PFSK-1 (cell line): ENCODE data around the gene NRP1.

ENCODE experiments used
- FOXP2 ChIP-seq: optimal IDR thresholded peaks from 2 replicates; pipeline ENCODE3; 2011; ENCODE audit warnings: borderline replicate concordance, control low read depth, inconsistent platforms; ENCODE audit not compliant: insufficient read depth; ENCODE audit errors: extremely low read length, extremely low read depth
- POLR2AphosphoS5 ChIP-seq: IDR thresholded peaks from 2 replicates; pipeline ENCODE4 v1.6.1; 2012; ENCODE audit warnings: low read depth, mild to moderate bottlenecking, control low read depth, low read length, moderate library complexity
- SIN3A ChIP-seq: IDR thresholded peaks from 2 replicates; pipeline ENCODE4 v1.6.1; 2012; ENCODE audit warnings: mild to moderate bottlenecking, low read length, moderate library complexity, borderline replicate concordance; ENCODE audit not compliant: insufficient read depth
- TAF1 ChIP-seq: IDR thresholded peaks from 2 replicates; pipeline ENCODE4 v1.6.1; 2012; ENCODE audit warnings: low read length, control low read depth, borderline replicate concordance; ENCODE audit not compliant: insufficient read depth
- TF ChIP-seq, protein P1 (sequence below), 2 experiments: IDR thresholded peaks; 2 replicates each; pipeline versions ENCODE4 v1.6.1 to v1.8.0; 2011 to 2012; ENCODE audit warnings: low read depth in 2 of 2, low read length in 2 of 2, control low read depth in 1 of 2, inconsistent platforms in 1 of 2, mild to moderate bottlenecking in 1 of 2, moderate library complexity in 1 of 2; ENCODE audit not compliant: insufficient read depth in 1 of 2

The NRP1 gene

DNA sequence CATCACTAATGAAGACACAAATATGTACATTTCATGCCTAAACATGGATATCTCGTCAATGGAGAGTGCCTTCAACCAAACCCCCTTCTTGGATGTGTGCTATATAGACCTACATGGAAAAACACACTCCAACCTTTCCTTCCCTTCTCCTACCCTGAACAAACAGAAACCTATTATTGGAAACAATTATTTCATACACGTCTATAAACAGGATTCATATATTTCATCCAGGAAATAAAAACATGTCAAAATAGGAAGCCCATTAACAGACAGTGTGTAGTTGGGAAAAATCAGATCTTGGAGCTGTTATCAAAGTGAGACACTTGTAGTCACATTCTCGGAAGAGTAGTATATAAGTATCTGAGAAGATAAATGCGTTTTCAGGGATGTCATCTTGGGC lies 81.1 kb downstream of the NRP1 start:
- TF ChIP-seq, protein P1, sequence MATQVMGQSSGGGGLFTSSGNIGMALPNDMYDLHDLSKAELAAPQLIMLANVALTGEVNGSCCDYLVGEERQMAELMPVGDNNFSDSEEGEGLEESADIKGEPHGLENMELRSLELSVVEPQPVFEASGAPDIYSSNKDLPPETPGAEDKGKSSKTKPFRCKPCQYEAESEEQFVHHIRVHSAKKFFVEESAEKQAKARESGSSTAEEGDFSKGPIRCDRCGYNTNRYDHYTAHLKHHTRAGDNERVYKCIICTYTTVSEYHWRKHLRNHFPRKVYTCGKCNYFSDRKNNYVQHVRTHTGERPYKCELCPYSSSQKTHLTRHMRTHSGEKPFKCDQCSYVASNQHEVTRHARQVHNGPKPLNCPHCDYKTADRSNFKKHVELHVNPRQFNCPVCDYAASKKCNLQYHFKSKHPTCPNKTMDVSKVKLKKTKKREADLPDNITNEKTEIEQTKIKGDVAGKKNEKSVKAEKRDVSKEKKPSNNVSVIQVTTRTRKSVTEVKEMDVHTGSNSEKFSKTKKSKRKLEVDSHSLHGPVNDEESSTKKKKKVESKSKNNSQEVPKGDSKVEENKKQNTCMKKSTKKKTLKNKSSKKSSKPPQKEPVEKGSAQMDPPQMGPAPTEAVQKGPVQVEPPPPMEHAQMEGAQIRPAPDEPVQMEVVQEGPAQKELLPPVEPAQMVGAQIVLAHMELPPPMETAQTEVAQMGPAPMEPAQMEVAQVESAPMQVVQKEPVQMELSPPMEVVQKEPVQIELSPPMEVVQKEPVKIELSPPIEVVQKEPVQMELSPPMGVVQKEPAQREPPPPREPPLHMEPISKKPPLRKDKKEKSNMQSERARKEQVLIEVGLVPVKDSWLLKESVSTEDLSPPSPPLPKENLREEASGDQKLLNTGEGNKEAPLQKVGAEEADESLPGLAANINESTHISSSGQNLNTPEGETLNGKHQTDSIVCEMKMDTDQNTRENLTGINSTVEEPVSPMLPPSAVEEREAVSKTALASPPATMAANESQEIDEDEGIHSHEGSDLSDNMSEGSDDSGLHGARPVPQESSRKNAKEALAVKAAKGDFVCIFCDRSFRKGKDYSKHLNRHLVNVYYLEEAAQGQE (IDR thresholded peaks at IDR 0.05; ENCODE audit: insufficient read depth in 1 of 2, low read depth in 2 of 2, low read length in 2 of 2) = no peak
- no peak for TF ChIP-seq POLR2AphosphoS5
- no peak for TF ChIP-seq FOXP2
- no peak for TF ChIP-seq SIN3A
- no peak for TF ChIP-seq TAF1

DNA sequence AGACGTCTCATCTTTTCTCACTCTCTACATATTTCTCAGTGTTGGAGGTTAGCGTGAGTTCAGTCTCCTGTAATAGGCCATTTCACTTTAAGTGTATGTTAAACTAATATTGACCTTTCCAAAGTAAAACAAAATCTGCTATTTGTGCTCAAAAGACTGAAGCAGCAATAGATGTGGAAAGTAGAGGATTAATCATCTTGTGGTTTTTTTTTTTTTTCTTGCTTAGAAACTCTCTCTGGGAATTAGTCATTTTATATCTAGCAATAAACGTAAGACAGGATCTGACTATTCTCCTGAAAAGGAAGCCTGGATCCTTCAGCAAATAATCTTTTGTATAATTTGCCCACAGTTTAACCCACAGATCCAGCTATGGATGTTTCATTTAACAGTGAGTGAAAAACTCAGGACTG lies 81.7 kb downstream of the NRP1 start:
- TF ChIP-seq SIN3A (no peak), FOXP2 (no peak), TAF1 (no peak), POLR2AphosphoS5 (no peak)
- TF ChIP-seq, protein P1 (IDR thresholded peaks at IDR 0.05; ENCODE audit: insufficient read depth in 1 of 2, low read depth in 2 of 2, low read length in 2 of 2) = no peak

DNA sequence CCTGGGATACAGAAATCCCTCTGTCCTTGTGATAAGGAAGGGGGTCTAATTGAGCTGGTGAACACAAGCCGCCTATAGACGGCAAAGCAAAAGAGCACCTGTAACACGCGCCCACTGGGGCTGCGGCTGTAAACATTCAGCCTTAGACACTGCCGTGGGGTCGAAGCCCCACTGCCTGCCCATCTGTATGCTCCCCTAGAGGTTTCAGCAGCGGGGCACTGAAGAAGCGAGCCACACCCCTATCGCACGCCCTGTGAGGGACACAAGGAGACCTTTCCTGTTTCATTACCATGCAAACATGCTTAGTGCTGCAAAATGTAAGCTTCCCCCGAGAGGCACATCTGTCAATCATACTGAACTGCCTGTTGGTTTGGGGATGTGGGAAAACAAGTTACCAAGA lies 82.1 kb downstream of the NRP1 start:
- TF ChIP-seq POLR2AphosphoS5 = no peak
- no peak for TF ChIP-seq FOXP2
- no peak for TF ChIP-seq TAF1
- TF ChIP-seq, protein P1 (IDR thresholded peaks at IDR 0.05; ENCODE audit: insufficient read depth in 1 of 2, low read depth in 2 of 2, low read length in 2 of 2) = no peak
- no peak for TF ChIP-seq SIN3A

DNA sequence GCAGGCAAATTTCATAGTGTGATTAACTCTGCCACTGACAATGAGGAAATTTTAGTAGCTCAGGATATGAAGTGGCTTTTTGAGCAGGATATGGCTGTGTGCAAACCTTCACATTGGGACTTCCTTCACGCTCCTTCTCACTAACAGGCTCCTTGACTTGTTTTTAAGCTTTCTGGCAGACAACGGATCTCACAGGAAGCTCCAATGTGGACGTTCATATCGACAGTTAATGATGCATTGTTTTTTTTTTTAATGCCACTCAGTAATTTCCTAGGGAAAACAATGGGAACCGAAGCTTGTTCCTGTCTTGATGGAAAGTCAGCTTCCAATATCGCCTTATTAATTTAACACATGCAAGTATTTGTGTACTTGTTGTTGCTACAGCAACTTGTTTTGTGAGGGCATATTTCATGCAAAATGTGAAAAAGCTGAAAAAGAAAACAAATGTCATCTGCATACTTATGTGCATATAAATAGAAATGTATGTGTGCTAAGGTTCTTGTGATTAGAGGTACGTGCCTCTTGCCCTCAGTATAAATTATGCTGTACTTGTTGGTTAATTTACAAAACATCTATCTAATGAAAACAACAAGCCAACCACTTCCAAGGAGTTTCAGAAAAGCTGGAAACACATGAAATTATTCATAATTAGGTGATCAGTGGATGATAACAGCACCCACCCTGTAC lies 84.7 kb downstream of the NRP1 start:
- TF ChIP-seq POLR2AphosphoS5 = no peak
- TF ChIP-seq, protein P1 (IDR thresholded peaks at IDR 0.05; ENCODE audit: insufficient read depth in 1 of 2, low read depth in 2 of 2, low read length in 2 of 2) = no peak
- TF ChIP-seq FOXP2 = no peak

DNA sequence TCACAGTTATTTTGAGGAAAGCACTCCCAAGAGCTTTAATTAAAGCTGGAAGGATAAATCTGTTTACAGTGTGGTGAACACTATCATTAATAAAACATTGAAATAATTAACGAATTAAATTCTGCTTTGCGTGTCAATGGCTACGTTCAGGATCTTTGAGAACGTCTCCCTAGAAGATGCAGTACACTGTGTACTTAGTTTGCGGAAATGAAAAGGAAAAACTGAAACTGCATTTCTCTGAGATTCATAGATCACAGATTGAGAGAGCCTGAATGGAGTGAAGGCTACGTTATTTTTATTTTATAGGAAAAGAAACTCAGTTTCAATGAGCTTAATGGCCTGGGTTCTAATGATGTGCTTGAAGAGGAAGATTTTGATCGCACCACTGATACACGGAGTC lies 85.3 kb downstream of the NRP1 start:
- TF ChIP-seq FOXP2 = no peak
